GM19324 (cell line): ENCODE results near the gene GRID2IP.
"Not testable (repeated sequence)": the region's sequence is repeated elsewhere in the genome, so short reads cannot be mapped to it uniquely, and the experiment has no call there.

ENCODE experiments used
- ATAC-seq: cut with Tn5 transposase; IDR thresholded peaks from one replicate; pipeline ENCODE4 v1.9.1; 2021; ENCODE audit warnings: mild to moderate bottlenecking, moderate library complexity; ENCODE audit not compliant: unreplicated experiment, low FRiP score

The GRID2IP gene

GRCh38 chr7:6458676-6459075, 92.6 kb downstream of the GRID2IP start:
- not testable (repeated sequence) for ATAC-seq

GRCh38 chr7:6453734-6454133, 97.5 kb downstream of the GRID2IP start:
- ATAC-seq, result no peak

DNA sequence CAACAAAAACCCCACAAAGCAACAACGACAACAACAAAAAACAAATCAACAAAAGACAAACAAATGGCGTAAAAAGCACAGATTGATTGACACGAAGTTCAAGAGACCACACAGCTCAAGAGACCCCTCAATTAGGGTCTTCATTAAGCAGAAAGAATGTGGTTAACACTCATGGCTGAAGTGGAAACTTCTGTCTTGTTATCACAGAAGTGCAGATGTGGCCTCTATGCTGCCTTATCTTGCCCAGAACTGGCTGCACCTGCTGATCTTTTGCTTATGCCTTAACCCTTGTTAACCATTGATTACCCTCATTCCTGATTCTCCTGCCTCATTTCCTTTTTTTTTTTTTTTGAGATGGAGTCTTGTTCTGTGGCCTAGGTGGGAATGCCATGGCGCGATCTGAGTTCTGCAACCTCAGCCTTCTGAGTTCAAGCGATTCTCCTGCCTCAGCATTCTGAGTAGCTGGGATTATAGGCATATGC, 100.0 kb downstream of the GRID2IP start:
- ATAC-seq, result no peak

- not testable (repeated sequence) for ATAC-seq
These were observed 100.7 kb downstream of the GRID2IP start for GRCh38 chr7:6450591-6450990.

DNA sequence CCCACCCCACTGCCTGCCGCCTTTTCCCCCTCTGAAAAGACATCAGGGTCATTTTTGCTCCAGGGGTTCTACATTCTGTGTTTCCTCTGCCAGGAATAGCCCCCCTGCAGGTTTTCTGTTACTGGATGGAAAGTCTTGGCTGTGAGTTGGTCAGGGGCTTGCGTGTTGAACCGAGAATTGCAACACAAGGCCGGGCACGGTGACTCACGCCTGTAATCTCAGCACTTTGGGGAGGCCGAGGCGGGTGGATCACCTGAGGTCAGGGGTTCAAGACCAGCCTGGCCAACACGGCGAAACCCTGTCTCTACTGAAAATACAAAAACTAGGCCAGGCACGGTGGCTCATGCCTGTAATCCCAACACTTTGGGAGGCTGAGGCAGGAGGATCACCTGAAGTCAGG, 101.4 kb downstream of the GRID2IP start:
- ATAC-seq, result not testable (repeated sequence)

- ATAC-seq, result no peak
These were observed 102.2 kb downstream of the GRID2IP start for GRCh38 chr7:6448943-6449543.

GRCh38 chr7:6447581-6448199, 103.6 kb downstream of the GRID2IP start, which contains the start of gene DAGLB:
DAGLB (minus strand) TSS chr7:6447954; CDS start chr7:6447842, 112 bp downstream.
- ATAC-seq, result peak; percentile 91
